Activated CD4-positive, alpha-beta T cell treated with anti-CD3 and anti-CD28 coated beads, Interleukin-2, amount 10 ng/mL, durations not matched to agents 24 days and 14 days (primary cell): ENCODE data around the gene RPS6KA5. TPM values are rescaled to one million over a fixed set of nuclear protein-coding genes. Genes with fewer than 3 reads are reported as not detected.
"Not testable (repeated sequence)": the region's sequence is repeated elsewhere in the genome, so short reads cannot be mapped to it uniquely, and the experiment has no call there.

Source experiments
- DNase-seq: peaks from one replicate; pipeline ENCODE4 v3.0.0; 2022
- H3K27ac Mint-ChIP-seq: one replicate; pipeline ENCODE4 v1.8.0; 2022; ENCODE audit warnings: mild to moderate bottlenecking, mixed read lengths
- H3K27me3 Mint-ChIP-seq: one replicate; pipeline ENCODE4 v1.8.0; 2022; ENCODE audit warnings: mixed read lengths
- H3K36me3 Mint-ChIP-seq: one replicate; pipeline ENCODE4 v1.8.0; 2022; ENCODE audit warnings: low read depth, mild to moderate bottlenecking, mixed read lengths
- H3K4me1 Mint-ChIP-seq: one replicate; pipeline ENCODE4 v1.8.0; 2021; ENCODE audit warnings: mixed read lengths
- H3K4me3 Mint-ChIP-seq: one replicate; pipeline ENCODE4 v1.8.0; 2022; ENCODE audit warnings: mild to moderate bottlenecking, moderate library complexity, mixed read lengths
- H3K9me3 Mint-ChIP-seq: one replicate; pipeline ENCODE4 v1.8.0; 2021; ENCODE audit warnings: mixed read lengths
- intact Hi-C: fragments of 100-400 bp; cut with micrococcal nuclease; formaldehyde crosslinking; loops from one replicate; pipeline ENCODE4 v1.15.1; 2023
- total RNA-seq: library from RNA; stranded (reverse); gene quantifications from 2 replicates; pipeline ENCODE4 v1.2.3, GENCODE V29; 2022

Gene RPS6KA5
- total RNA-seq, 1 donor from 2014 or later = 13.8 TPM

- Mint-ChIP-seq H3K9me3 (peaks cover 22% of the 10 kb centered on the region), H3K27ac (no peak overlapping the region), H3K27me3 (no peaks in the 10 kb centered on the region), H3K4me3 (no peak overlapping the region), H3K4me1 (peaks cover 7% of the 10 kb centered on the region), H3K36me3 (peaks cover 67% of the 10 kb centered on the region)
- intact Hi-C loops = no loop called here
- no peak for DNase-seq
These were observed 101.1 kb downstream of the RPS6KA5 start for GRCh38 chr14:90959344-90959743.

- no peaks in the 10 kb centered on the region for H3K27me3 Mint-ChIP-seq
- H3K36me3 Mint-ChIP-seq = peaks cover 66% of the 10 kb centered on the region
- peaks cover 12% of the 10 kb centered on the region for H3K4me1 Mint-ChIP-seq
- H3K27ac Mint-ChIP-seq = no peak overlapping the region
- peaks cover 41% of the 10 kb centered on the region for H3K9me3 Mint-ChIP-seq
- no peak overlapping the region for H3K4me3 Mint-ChIP-seq
- no peak for DNase-seq
- intact Hi-C loops = no loop called here
These were observed 104.2 kb downstream of the RPS6KA5 start for GRCh38 chr14:90956273-90956672.

GRCh38 chr14:90953643-90954042 is 106.8 kb downstream of the RPS6KA5 start:
- H3K4me3 Mint-ChIP-seq, H3K27me3 Mint-ChIP-seq, DNase-seq, intact Hi-C loops, H3K27ac Mint-ChIP-seq: not testable (repeated sequence)
- peaks cover 54% of the 10 kb centered on the region for H3K36me3 Mint-ChIP-seq
- H3K4me1 Mint-ChIP-seq = peaks cover 11% of the 10 kb centered on the region
- peaks cover 32% of the 10 kb centered on the region for H3K9me3 Mint-ChIP-seq

- H3K27me3 Mint-ChIP-seq = no peaks in the 10 kb centered on the region
- peaks cover 19% of the 10 kb centered on the region for H3K9me3 Mint-ChIP-seq
- no peaks in the 10 kb centered on the region for H3K4me1 Mint-ChIP-seq
- intact Hi-C loops = no loop called here
- peaks cover 57% of the 10 kb centered on the region for H3K36me3 Mint-ChIP-seq
- no peak overlapping the region for H3K4me3 Mint-ChIP-seq
- no peak overlapping the region for H3K27ac Mint-ChIP-seq
- DNase-seq = no peak
These were observed 117.1 kb downstream of the RPS6KA5 start for GRCh38 chr14:90943367-90943766.

GRCh38 chr14:90942511-90942910 is 117.9 kb downstream of the RPS6KA5 start:
- no peak for DNase-seq
- intact Hi-C loops = no loop called here
- Mint-ChIP-seq H3K9me3 (peaks cover 19% of the 10 kb centered on the region), H3K27me3 (no peaks in the 10 kb centered on the region), H3K4me3 (no peak overlapping the region), H3K36me3 (peaks cover 66% of the 10 kb centered on the region), H3K27ac (no peak overlapping the region), H3K4me1 (no peaks in the 10 kb centered on the region)

- intact Hi-C loops = no loop called here
- H3K36me3 Mint-ChIP-seq = peaks cover 72% of the 10 kb centered on the region
- H3K4me3 Mint-ChIP-seq = no peak overlapping the region
- DNase-seq = no peak
- H3K9me3 Mint-ChIP-seq = peaks cover 19% of the 10 kb centered on the region
- H3K27ac Mint-ChIP-seq = no peak overlapping the region
- peaks cover 5% of the 10 kb centered on the region for H3K4me1 Mint-ChIP-seq
- H3K27me3 Mint-ChIP-seq = no peaks in the 10 kb centered on the region
These were observed 118.7 kb downstream of the RPS6KA5 start for GRCh38 chr14:90941706-90942105.

GRCh38 chr14:90940318-90940962 is 120.0 kb downstream of the RPS6KA5 start:
- Mint-ChIP-seq H3K9me3 (peaks cover 19% of the 10 kb centered on the region), H3K4me1 (peaks cover 5% of the 10 kb centered on the region), H3K36me3 (peaks cover 64% of the 10 kb centered on the region), H3K4me3 (no peak overlapping the region), H3K27ac (no peak overlapping the region), H3K27me3 (no peaks in the 10 kb centered on the region)
- intact Hi-C loops = no loop called here
- DNase-seq = no peak

GRCh38 chr14:90939252-90939795 is 121.1 kb downstream of the RPS6KA5 start:
- H3K27me3 Mint-ChIP-seq, H3K4me1 Mint-ChIP-seq, intact Hi-C loops, H3K4me3 Mint-ChIP-seq, H3K27ac Mint-ChIP-seq, DNase-seq: not testable (repeated sequence)
- H3K36me3 Mint-ChIP-seq = peaks cover 64% of the 10 kb centered on the region
- peaks cover 19% of the 10 kb centered on the region for H3K9me3 Mint-ChIP-seq

- Mint-ChIP-seq H3K4me3 (no peak overlapping the region), H3K36me3 (peaks cover 64% of the 10 kb centered on the region), H3K27me3 (no peaks in the 10 kb centered on the region), H3K4me1 (peaks cover 5% of the 10 kb centered on the region), H3K27ac (no peak overlapping the region), H3K9me3 (peaks cover 19% of the 10 kb centered on the region)
- intact Hi-C loops = no loop called here
- DNase-seq = no peak
These were observed 121.8 kb downstream of the RPS6KA5 start for GRCh38 chr14:90938615-90939014.

- Mint-ChIP-seq H3K27me3 (no peaks in the 10 kb centered on the region), H3K4me1 (peaks cover 5% of the 10 kb centered on the region), H3K27ac (no peak overlapping the region), H3K4me3 (no peak overlapping the region), H3K9me3 (peaks cover 15% of the 10 kb centered on the region), H3K36me3 (peaks cover 53% of the 10 kb centered on the region)
- intact Hi-C loops = no loop called here
- no peak for DNase-seq
These were observed 123.5 kb downstream of the RPS6KA5 start for GRCh38 chr14:90936757-90937440.

- intact Hi-C loops = no loop called here
- Mint-ChIP-seq H3K36me3 (peaks cover 23% of the 10 kb centered on the region), H3K9me3 (peaks cover 5% of the 10 kb centered on the region), H3K27me3 (no peaks in the 10 kb centered on the region), H3K27ac (no peak overlapping the region), H3K4me1 (no peaks in the 10 kb centered on the region), H3K4me3 (no peak overlapping the region)
- no peak for DNase-seq
These were observed 135.7 kb downstream of the RPS6KA5 start for GRCh38 chr14:90924621-90925340.

GRCh38 chr14:90922141-90922540 is 138.3 kb downstream of the RPS6KA5 start:
- Mint-ChIP-seq H3K9me3 (peaks cover 9% of the 10 kb centered on the region), H3K27me3 (no peaks in the 10 kb centered on the region), H3K4me3 (no peak overlapping the region), H3K4me1 (no peaks in the 10 kb centered on the region), H3K27ac (no peak overlapping the region), H3K36me3 (peaks cover 36% of the 10 kb centered on the region)
- intact Hi-C loops = no loop called here
- no peak for DNase-seq

GRCh38 chr14:90911121-90911520 is 149.3 kb downstream of the RPS6KA5 start:
- Mint-ChIP-seq H3K36me3 (peaks cover 35% of the 10 kb centered on the region), H3K27ac (no peak overlapping the region)
- intact Hi-C loops = no loop called here

GRCh38 chr14:90907178-90907577 is 153.3 kb downstream of the RPS6KA5 start:
- no peaks in the 10 kb centered on the region for H3K9me3 Mint-ChIP-seq
- no peak for DNase-seq
- H3K4me3 Mint-ChIP-seq = no peak overlapping the region
- H3K27ac Mint-ChIP-seq = no peak overlapping the region
- peaks cover 25% of the 10 kb centered on the region for H3K36me3 Mint-ChIP-seq
- peaks cover 39% of the 10 kb centered on the region for H3K4me1 Mint-ChIP-seq
- intact Hi-C loops = loop anchor here (5.0 to 10.0 kb wide), 3 partner anchors 155 to 378 kb away; partner anchors contain the start of gene RPS6KA5
- H3K27me3 Mint-ChIP-seq = no peaks in the 10 kb centered on the region

More at GRCh38 chr14:90911121-90911520, 149.3 kb downstream of the RPS6KA5 start:
- no peaks in the 10 kb centered on the region for H3K27me3 Mint-ChIP-seq
- H3K4me1 Mint-ChIP-seq = peaks cover 29% of the 10 kb centered on the region
- no peaks in the 10 kb centered on the region for H3K9me3 Mint-ChIP-seq
- DNase-seq = no peak
- no peak overlapping the region for H3K4me3 Mint-ChIP-seq
